ENCODE results near the gene ZDHHC13. TPM values are rescaled to one million over a fixed set of nuclear protein-coding genes. Genes with fewer than 3 reads are reported as not detected.

ZDHHC13 gene
- total and polyA plus RNA-seq, 9 of the 15 experiments (the other 6 are each of a cell fraction or from before 2014, with no cell fraction given): 4.7 to 18.6 (median 10.0) TPM

DNA sequence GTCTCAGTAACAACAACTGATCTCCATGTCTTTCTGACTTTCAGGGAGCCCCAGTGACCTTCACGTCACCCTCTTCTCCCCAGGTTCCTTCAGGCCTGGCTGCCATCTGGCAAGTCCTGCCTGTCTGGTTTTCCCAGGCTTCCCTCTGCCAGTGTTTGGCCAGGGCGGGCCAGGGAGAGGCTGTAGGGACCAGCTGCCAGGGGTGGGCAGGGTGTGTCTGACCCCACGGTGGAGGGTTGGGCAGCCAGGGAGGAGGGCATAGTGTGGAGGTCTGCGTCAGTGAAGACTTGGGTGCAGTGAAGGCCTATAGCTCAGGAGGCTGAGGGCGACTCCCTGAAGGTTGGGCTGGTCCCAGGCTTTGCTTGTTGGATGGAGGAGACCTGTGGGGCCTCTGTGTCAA, 44.5 kb upstream of the ZDHHC13 start:
- POLR2A ChIA-PET: interaction anchor here (0.6 kb wide), 1 partner anchor 448 kb away, joined by 3 read pairs; no protein-coding TSS in a partner anchor
- intact Hi-C loops (cut with micrococcal nuclease) (loop anchor here (5.0 to 10.0 kb wide), 3 partner anchors 142 to 240 kb away; no protein-coding TSS in a partner anchor), in situ Hi-C loops (cut with MboI) (loop anchor here (5.0 to 25.0 kb wide), 4 partner anchors 245 to 832 kb away; no protein-coding TSS in a partner anchor)
- 0 out of 5 replicates have a peak, but pooled peaks cover 0 to 3% of the 10 kb centered on the region in 2 experiments for H3K27me3 ChIP-seq (ENCODE audit: control insufficient read depth in 2 of 2, insufficient read depth in 2 of 2, low read length in 2 of 2)
- no peak for FAIRE-seq
- no peak overlapping the region for H3K4me2 ChIP-seq (ENCODE audit: insufficient read depth, low read length)
- H3K4me3 ChIP-seq: no peak overlapping the region
- no peak overlapping the region for H3K27ac ChIP-seq (ENCODE audit: extremely low read depth, low read depth, low read length)
- no peaks in the 10 kb centered on the region for H3K79me2 ChIP-seq (ENCODE audit: control insufficient read depth, insufficient read depth, low read length)
- WGBS (ENCODE audit: insufficient coverage, low coverage, missing lambda C conversion rate): 24% methylated on average over 4 of the region's 5 CpGs
- H3K9me3 ChIP-seq (replicated peaks; ENCODE audit: control insufficient read depth, insufficient read depth, low read depth, low read length): no peaks in the 10 kb centered on the region
- CTCF ChIA-PET (ENCODE audit: low intra/inter-chr PET ratio): interaction anchor here (2.5 to 4.7 kb wide), 3 partner anchors 481 to 831 kb away, joined by 8 to 75 read pairs (median 17); no protein-coding TSS in a partner anchor
- ATAC-seq: no peak
- H3K4me1 ChIP-seq (replicated peaks in 1 of 2; ENCODE audit: control insufficient read depth in 2 of 2, insufficient read depth in 2 of 2, low read length in 2 of 2): no peaks in the 10 kb centered on the region; a peak in 1 of 5 replicates
- H2AFZ ChIP-seq (ENCODE audit: low read depth, low read length): no peak overlapping the region
- BruUV-seq (replicated peaks): no TSS peak
- no peaks in the 10 kb centered on the region for H3K36me3 ChIP-seq (ENCODE audit: control insufficient read depth, insufficient read depth, low read length)
- no peak overlapping the region for H3K9ac ChIP-seq (ENCODE audit: insufficient read depth in 1 of 2, low read depth in 2 of 2, low read length in 2 of 2)
- no peak for DNase-seq (ENCODE audit: extremely low read depth in 1 of 4, low spot score in 3 of 4)
- no peaks in the 10 kb centered on the region for H3K9me1 ChIP-seq (ENCODE audit: control insufficient read depth, insufficient read depth, low read length)
- no peaks in the 10 kb centered on the region for H4K20me1 ChIP-seq (replicated peaks; ENCODE audit: control insufficient read depth, insufficient read depth, low read length)
- TF ChIP-seq TAF7 (tag; IDR thresholded peaks at IDR 0.05): no peak
- TF ChIP-seq SIN3A (IDR thresholded peaks at IDR 0.05; ENCODE audit: borderline replicate concordance in 2 of 2, control insufficient read depth in 1 of 2, low read depth in 2 of 2, low read length in 2 of 2): no peak
- TF ChIP-seq MTA3 (IDR thresholded peaks at IDR 0.05; ENCODE audit: borderline replicate concordance): no peak
- TF ChIP-seq, protein P1, sequence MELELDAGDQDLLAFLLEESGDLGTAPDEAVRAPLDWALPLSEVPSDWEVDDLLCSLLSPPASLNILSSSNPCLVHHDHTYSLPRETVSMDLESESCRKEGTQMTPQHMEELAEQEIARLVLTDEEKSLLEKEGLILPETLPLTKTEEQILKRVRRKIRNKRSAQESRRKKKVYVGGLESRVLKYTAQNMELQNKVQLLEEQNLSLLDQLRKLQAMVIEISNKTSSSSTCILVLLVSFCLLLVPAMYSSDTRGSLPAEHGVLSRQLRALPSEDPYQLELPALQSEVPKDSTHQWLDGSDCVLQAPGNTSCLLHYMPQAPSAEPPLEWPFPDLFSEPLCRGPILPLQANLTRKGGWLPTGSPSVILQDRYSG (tag; conservative IDR thresholded peaks at IDR 0.05; ENCODE audit: low read depth): no peak
- TF ChIP-seq RBM25 (IDR thresholded peaks at IDR 0.05; ENCODE audit: low read depth, low read length, severe bottlenecking): no peak
- no peak for TF ChIP-seq ZNF699 (CRISPR knock-in tag; IDR thresholded peaks at IDR 0.05; ENCODE audit: insufficient replicate concordance)
- TF ChIP-seq, protein P2, sequence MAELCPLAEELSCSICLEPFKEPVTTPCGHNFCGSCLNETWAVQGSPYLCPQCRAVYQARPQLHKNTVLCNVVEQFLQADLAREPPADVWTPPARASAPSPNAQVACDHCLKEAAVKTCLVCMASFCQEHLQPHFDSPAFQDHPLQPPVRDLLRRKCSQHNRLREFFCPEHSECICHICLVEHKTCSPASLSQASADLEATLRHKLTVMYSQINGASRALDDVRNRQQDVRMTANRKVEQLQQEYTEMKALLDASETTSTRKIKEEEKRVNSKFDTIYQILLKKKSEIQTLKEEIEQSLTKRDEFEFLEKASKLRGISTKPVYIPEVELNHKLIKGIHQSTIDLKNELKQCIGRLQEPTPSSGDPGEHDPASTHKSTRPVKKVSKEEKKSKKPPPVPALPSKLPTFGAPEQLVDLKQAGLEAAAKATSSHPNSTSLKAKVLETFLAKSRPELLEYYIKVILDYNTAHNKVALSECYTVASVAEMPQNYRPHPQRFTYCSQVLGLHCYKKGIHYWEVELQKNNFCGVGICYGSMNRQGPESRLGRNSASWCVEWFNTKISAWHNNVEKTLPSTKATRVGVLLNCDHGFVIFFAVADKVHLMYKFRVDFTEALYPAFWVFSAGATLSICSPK (IDR thresholded peaks at IDR 0.05; ENCODE audit: borderline replicate concordance): no peak
- no peak for TF ChIP-seq BRD9 (IDR thresholded peaks at IDR 0.05; ENCODE audit: low read depth, partially characterized antibody)
- no peak for TF ChIP-seq RNF2 (IDR thresholded peaks at IDR 0.05)
- TF ChIP-seq CREBBP (IDR thresholded peaks at IDR 0.05; ENCODE audit: low read depth, low read length): no peak
- TF ChIP-seq PTTG1 (tag; IDR thresholded peaks at IDR 0.05; ENCODE audit: low read depth): no peak
- TF ChIP-seq, protein P3, sequence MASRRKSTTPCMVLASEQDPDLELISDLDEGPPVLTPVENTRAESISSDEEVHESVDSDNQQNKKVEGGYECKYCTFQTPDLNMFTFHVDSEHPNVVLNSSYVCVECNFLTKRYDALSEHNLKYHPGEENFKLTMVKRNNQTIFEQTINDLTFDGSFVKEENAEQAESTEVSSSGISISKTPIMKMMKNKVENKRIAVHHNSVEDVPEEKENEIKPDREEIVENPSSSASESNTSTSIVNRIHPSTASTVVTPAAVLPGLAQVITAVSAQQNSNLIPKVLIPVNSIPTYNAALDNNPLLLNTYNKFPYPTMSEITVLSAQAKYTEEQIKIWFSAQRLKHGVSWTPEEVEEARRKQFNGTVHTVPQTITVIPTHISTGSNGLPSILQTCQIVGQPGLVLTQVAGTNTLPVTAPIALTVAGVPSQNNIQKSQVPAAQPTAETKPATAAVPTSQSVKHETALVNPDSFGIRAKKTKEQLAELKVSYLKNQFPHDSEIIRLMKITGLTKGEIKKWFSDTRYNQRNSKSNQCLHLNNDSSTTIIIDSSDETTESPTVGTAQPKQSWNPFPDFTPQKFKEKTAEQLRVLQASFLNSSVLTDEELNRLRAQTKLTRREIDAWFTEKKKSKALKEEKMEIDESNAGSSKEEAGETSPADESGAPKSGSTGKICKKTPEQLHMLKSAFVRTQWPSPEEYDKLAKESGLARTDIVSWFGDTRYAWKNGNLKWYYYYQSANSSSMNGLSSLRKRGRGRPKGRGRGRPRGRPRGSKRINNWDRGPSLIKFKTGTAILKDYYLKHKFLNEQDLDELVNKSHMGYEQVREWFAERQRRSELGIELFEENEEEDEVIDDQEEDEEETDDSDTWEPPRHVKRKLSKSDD (conservative IDR thresholded peaks at IDR 0.05; ENCODE audit: low read length): no peak
- TF ChIP-seq ZZZ3 (IDR thresholded peaks at IDR 0.05): no peak
- TF ChIP-seq MEF2D (tag; conservative IDR thresholded peaks at IDR 0.05; ENCODE audit: low read depth): no peak
- no peak for TF ChIP-seq NFATC3 (IDR thresholded peaks at IDR 0.05)

Measured in K562 (cell line).